Measurements from ENCODE around the gene AAGAB.

GRCh38 chr15:67171471-67171870, 83.0 kb downstream of the AAGAB start:
- TF ChIP-seq CTCF (IDR thresholded peaks at IDR 0.05) = no peak
- TF ChIP-seq POLR2A (IDR thresholded peaks at IDR 0.05) = no peak
